MV-4-11 (cell line): Measurements from ENCODE around the gene METTL8.
A peak's percentile ranks its signal among the peaks of the same experiment; 100 is the strongest.
"Not testable (repeated sequence)": the region's sequence is repeated elsewhere in the genome, so short reads cannot be mapped to it uniquely, and the experiment has no call there.

Source experiments
- DNase-seq: peaks from one replicate; lab custom pipeline; 2025; lab: John Stamatoyannopoulos, UW

Gene METTL8

DNA sequence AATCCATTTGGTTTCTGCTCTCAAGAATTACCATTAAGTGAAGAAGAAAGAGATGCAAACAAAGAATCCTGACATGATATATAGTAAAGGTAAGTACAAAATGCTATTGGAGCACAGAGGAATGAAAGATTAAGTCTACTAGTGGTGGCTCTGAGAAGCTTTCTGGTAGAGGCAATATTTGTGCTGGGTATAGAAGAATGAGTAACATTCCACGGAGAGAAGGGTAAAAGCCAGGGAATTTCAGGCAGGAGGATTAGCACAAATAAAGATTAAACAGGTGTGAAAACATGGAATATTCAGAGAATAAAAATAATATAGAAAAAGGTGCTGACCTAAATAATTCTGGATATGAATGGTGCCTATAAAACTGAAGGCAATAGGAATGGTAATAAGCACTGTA, 31.8 kb downstream of the METTL8 start:
- no peak for DNase-seq

DNA sequence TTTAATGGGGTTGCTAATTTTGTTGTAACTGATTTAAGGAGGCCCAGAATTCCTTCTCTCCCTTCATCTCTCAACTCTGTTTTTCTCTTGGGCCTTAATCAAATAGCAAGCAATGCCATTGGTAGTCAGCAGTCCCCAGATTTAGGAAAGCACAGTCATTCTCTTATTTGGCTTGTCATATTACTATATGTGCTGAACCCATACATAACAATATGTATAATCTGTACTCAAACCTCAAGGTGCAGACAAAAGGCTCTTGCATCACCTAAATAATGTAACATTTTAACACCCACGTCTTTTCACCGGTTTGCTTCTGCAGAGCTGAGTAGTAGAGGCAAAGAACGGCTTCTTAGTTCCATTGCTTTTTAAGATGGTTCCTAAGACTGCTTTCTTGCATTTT, 33.4 kb downstream of the METTL8 start:
- DNase-seq = no peak

DNA sequence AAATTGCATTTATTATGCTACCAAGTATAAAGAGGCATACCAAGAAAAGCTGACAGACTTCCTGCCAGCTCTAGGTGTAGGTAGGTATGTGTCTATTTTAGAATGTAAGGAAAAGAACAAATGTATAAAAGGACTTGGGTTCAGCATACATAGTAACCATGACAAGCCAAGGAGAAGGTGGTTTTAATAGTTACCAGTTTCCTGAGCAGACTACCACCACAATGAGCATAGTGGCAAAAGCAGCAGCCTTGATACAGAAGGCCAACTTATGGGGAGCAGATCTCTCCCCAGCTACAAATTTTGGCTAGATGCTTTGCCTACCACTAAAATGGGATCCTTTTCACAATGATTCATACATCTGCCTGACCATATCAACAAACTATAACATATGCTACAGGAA, 34.5 kb downstream of the METTL8 start:
- DNase-seq = no peak

DNA sequence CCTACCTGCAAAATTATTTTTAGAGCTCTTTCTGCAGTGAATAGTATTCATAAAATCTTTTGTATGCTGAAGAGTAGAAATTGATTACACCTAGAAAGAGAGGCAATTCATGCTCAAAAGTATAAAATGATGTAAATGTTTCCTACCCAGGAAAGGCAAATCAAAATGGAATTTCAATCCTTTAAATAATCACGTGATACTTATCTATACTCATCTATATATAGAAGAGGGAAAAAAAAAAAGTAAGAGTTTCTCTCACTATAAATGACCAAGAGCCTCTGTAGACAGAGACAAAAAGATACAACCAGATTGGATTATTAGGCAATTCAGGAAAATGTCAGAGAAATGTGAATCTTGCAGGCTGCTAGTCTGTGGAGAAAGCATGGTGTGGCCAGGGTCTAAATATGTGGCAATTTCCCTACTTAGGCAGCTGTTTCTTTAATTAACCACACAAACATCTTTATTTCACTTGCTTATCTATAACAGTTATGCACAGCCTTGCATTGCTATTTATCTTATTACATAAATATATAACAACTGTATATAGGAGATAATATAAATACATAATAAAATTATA, 39.5 kb downstream of the METTL8 start:
- DNase-seq = peak; percentile 53

DNA sequence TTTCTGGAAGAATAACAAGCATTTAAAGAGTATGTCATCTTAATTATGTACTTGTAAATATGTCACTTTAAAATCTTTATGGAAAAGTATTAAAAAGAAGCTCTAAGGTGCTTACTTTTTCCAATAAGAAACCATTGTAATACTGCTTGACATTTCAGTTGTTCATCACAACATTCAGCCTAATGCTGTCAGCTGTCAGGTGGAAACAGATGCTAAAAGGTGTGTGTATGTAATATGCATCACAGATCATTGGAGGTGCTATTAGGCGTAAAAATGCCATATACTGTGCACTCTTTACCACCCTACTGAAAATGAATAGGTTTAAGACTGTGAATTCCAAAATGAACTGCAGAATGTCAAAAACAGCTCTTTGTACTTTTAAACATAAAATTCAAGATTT, 40.3 kb downstream of the METTL8 start:
- no peak for DNase-seq

DNA sequence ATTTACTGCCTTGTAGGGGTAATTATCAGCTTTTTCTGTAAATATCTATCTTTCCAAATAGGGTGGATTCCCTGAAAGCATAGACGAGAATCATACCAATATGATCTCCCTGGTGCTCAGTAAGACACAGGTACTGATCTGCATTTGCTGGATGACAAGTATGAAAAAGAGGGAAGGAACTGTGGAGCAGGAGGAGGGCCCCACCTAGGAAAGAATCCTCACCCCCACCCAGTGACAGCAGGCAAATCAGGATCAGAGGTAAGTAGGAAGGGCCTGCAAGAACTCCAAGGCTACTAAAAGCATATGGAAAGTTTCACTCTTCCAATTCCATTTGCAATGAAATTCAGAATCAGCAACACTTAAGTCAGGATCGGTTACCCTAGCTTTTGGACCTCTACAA, 42.3 kb downstream of the METTL8 start:
- DNase-seq = no peak

DNA sequence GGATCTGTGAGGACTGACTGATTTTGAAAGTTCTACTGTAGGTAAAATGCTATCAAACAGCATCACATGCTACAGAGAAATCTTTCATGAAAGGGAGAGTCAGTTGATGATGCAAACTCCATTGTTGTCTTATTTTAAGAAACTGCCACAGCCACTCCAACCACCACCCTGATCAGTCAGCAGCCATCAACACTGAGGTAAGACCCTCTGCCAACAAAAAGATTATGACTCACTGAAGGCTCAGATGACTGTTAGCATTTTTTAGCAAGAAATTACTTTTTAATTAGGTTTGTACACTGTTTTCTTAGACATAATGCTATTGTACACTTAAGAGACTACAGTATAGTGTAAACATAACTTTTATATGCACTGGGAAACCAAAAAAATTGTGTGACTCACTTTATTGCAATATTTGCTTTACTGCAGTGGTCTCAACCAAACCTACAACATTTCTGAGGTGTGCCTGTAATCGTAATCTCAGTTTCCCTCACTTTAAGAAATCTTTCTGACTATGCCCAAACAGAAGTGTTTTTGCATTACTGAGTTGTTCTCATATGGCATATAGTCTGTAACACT, 42.8 kb downstream of the METTL8 start:
- peak; percentile 45 for DNase-seq

DNA sequence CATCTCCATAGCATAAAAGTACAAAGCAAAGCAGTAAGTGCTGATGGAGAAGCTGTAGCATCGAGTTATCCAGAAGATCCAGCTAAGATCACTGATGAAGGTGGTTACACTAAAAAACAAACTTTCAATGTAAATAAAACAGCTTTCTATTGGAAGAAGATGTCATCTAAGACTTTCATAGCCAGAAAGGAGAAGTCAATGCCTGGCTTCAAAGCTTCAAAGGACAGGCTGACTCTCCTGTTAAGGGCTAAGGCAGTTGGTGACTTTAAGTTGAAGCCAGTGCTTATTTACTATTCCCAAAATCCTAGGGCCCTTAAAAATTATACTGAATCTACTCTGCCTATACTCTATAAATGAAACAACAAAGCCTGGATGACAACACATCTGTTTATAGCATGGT, 44.0 kb downstream of the METTL8 start:
- DNase-seq = peak; percentile 25

DNA sequence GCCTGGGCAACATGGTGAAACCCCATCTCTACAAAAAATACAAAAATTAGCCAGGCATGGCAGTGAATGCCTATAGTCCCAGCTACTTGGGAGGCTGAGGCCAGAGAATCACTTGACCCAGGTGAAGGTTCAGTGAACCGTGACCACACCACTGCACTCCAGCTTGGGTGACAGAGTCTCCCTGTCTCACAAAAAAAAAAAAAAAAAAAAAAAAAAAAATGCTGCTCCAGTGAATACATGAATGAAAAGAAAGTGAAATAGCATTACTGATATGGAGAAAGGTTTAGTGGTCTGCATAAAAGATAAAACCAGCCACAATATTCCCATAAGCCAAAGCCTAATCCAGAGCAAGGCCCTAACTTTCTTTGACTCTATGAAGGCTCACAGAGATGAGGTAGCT, 44.5 kb downstream of the METTL8 start:
- DNase-seq = no peak

DNA sequence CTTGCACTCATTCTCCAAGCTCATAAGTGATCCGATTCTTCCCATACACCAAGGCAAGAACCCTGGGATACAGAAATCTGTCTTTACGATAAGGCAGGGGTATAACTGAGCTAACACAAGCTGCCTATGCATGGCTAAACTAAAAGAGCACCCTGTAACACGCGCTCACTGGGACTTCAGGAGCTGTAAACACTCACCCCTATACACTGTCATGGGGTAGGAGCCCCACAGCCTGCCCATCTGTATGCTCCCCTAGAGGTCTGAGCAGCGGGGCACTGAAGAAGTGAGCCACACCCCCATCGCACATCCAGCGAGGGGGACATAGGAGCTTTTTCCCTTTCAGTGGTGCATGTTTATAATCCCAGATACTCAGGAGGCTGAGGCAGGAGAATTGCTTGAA, 46.7 kb downstream of the METTL8 start:
- no peak for DNase-seq

DNA sequence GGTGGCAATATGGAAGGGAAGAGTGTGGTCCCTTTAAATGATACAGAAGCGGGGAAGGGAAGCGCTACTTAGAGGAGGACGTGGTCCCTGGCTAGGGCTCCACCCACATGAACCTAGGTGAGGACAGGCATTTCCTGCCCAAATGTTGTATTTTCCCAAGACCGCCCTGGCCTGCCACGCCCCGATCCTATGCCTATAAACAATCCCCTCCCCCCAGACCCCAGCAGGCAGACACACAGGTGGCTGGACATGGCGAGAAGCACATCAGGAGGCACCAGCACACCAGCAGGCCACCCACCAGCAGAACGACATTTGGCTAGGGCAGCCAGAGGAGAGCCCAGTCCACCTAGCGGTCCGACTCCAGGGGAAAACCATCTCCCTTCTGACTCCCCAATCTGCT, 47.2 kb downstream of the METTL8 start:
- no peak for DNase-seq

DNA sequence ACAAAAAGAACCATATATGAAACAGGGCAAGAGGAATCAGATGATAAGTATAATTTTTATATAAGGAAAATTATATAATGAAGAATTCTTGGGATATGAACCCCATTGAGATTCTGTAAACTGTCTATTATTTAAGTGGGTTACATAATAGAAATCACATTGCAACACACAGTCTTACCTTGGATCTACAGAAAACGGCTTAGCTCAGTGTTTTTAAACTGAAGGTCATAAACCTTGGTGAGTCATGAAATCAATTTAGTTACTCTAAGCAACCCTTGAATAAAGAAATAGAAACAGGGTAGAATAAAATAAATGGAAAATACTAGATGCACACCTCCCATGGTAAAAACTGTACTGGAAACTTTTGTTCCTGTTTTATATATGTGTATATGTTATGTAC, 50.7 kb downstream of the METTL8 start:
- DNase-seq = no peak

DNA sequence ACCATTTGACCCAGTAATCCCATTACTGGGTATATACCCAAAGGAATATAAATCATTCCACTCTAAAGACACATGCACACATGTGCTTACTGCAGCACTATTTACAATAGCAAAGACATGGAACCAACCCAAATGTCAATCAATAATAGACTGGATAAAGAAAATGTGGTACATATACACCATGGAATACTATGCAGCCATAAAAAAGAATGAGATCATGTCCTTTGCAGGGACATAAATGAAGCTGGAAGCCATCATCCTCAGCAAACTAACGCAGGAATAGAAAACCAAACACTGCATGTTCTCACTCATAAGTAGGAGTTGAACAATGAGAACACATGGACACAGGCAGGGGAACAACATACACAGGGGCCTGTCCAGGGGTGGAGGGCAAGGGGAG, 51.6 kb downstream of the METTL8 start:
- DNase-seq = not testable (repeated sequence)

DNA sequence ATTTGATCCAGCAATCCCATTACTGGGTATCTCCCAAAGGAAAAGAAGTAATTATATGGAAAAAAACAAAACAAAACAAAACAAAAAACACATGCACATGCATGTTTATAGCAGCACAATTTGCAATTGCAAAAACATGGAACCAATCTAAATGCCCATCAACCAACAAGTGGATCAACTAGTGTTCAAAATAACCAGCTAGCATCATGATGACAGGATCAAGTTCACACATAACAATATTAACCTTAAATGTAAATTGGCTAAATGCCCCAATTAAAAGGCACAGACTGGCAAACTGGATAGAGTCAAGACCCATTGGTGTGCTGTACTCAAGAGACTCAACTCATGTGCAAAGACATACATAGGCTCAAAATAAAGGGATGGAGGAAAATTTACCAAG, 55.9 kb downstream of the METTL8 start:
- not testable (repeated sequence) for DNase-seq

DNA sequence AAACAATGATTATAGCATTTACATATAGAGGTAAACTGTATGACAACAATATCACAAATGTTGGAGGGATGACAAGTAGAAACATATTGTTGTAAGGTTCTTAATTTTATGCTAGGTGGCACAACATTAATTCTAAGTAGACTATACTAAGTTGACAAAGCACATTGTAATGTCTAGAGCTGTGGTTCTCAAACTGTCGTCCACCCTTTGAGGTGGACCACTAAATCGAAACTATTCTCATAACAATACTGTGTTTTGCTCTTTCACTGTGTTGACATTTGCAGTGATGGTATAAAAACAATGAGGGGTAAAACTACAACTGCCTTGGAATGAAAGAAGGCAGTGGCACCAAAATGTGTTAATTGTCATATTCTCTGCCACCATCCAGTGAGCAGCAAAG, 66.1 kb downstream of the METTL8 start:
- no peak for DNase-seq

DNA sequence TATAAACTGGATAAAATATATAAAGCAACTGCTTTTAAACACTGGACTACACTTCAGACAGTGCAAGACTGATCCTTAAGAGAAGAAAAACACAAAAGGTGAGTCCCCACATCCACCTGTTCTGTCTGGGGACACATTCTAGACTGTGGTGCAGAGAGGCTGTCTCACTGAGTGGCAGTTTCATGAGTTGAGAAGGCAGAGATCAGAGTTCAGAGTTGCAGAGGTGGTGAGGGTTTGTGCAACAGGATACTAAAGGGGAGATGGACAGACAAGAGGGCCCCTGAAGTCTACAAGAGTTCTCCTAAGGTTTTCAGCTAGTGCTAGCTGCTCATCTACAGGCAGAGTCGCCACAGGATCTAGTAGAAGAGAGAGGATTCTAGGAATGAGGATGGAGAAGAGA, 68.0 kb downstream of the METTL8 start:
- no peak for DNase-seq

DNA sequence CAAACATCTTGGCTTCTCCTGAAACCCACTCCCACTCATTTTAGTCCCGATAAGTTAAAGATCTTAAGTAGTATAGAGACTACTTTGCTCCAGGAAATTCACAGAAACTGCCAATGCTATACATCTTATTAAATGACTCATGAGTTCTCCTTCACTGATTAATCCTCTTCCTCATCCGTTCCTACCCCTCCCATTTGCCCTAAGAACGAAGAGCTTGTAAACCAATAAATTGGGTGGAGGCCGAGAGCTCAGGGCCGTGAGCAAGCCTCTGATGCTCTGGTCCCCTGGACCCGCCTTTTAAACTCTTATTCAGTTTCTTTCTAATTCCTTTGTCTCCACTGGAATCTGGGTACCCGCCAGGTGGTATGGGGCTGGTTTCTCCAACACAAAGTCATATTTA, 68.6 kb downstream of the METTL8 start:
- peak; percentile 2 for DNase-seq

DNA sequence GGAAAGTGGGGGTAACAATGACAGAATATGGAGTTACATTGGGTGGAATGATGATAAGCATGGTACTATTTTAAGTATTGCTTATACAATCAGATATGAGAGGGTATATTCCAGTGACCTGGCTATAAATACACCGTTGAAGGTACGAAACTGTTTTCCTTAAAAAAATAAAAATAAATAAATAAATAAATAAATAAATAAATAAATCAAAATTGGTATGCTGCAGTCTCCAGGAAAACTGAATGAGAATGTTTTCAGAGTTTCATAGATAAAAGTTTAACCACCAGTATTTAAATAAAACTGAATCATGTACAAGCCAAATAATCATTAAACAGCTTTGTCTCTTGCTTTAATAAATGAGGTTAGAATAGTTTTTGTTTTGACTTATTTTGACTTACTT, 71.4 kb downstream of the METTL8 start:
- no peak for DNase-seq

DNA sequence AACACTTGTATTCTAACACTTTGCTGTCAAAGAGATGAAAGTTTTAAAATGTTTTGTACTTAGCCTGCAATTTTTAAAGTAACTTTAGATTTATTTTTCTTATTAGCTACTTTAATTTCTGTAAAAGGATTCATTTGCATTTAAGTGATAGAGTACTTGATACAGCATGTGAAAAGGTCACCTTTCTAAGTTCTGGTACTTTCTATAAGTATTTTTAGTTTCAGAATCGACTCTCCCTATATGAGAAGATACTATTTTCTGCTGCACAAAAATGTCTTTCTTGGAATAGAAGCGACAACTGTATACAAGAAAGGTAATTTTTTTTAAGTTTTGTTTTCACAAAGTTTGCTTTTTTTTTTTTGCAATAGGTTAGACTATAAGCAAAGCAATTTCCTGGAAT, 72.9 kb downstream of the METTL8 start:
- DNase-seq = no peak

DNA sequence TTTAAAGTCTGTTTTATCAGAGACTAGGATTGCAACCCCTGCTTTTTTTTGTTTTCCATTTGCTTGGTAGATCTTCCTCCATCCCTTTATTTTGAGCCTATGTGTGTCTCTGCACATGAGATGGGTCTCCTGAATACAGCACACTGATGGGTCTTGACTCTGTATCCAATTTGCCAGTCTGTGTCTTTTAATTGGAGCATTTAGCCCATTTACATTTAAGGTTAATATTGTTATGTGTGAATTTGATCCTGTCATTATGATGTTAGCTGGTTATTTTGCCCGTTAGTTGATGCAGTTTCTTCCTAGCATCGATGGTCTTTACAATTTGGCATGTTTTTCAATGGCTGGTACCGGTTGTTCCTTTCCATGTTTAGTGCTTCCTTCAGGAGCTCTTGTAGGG, 80.0 kb downstream of the METTL8 start:
- DNase-seq = not testable (repeated sequence)

DNA sequence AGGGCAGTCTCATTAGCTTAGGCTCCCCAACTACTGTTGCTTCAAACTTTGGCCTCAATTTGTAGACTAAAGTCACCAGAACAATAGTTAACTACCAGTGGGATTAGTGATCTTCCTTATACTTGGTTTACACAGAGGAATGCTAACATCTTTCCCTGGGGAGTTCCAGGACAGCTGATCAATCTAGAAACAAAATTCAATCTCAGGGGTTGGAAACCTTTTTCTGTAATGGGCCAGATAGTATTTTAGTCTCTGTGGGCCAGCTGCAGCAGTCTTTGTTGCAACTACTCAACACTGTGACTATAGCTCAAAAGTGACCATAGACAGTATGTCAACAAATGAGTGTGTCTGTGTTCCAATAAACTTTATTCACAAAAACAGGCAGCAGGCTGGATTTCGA, 85.7 kb downstream of the METTL8 start:
- no peak for DNase-seq

DNA sequence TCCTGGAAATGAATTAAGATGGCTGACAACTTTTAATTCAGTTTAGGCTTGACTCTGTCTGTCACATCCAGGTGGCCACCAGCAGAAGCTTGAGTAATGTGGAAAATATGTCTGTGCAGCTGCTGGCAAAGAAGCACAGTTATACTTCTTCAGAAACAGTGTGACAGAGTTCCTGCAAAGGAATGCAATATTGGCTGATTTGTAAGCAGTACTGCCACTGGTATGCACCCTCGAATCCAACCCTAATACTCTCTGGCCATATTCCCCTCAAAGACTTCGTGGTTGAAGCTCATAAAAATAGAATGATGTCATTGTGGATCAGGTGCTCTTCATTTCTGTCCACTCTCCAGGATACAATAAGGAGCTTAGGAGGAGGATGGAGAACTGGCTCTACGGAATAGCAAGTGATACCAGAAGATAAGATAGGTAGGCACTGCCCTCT, 86.2 kb downstream of the METTL8 start:
- DNase-seq = peak; percentile 25

DNA sequence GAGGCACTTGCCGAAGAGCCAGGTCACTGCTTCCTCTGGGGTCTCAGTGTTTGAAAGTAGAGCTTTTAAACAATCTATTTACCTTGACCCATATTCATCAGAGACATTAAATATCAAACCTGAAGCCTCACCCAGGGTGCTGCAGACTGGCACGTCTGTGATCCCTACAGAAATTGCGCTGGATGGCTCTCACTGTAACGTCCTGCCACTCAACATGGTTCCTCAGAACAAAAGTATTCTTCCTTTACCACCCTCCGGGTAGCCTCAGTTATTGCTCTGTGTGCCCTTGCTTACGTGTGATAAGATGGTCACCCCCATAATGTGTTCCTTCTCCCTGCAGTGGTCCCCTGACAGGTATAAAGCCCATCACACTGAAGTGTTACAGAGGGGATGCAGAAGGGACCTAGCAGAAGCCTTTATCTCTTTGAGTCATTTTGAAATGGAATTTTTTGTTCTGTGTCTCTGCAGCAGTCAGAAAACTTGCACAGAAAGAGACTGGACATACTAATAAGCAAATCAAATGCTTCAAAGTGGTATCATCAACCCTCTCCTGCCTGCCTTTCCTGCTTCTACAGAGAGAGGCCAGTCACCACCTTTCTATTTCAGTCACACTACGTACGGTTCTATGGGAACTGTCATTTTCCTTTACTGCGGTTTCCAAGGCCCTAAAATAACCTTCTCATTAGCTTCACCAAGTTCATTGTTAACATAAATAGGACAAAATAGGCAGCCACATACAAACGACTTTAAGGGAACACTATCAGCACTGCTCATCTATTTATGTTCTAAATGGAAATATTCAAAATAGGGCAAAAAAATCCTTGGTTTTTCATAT, 86.8 kb downstream of the METTL8 start:
- peak; percentile 23 for DNase-seq
